Activated T-helper 2 cell treated with anti-CD3 and anti-CD28 coated beads, Interferon-gamma antibody, Interleukin-2, Interleukin-4, amounts not matched to agents 10 μg/mL and 5 μg/mL and 100 μg/mL, durations not matched to agents 14 hours and 24 hours and 36 hours (primary cell): ENCODE results near the gene RIC8A. TPM values are rescaled to one million over a fixed set of nuclear protein-coding genes. Genes with fewer than 3 reads are reported as not detected.
A peak's percentile ranks its signal among the peaks of the same experiment; 100 is the strongest.
"Not testable (repeated sequence)": the region's sequence is repeated elsewhere in the genome, so short reads cannot be mapped to it uniquely, and the experiment has no call there.

Experiments used
- DNase-seq: peaks from one replicate; pipeline ENCODE4 v3.0.0; 2021; ENCODE audit warnings: low spot score
- H3K27ac Mint-ChIP-seq: one replicate; pipeline ENCODE4 v1.8.0; 2021; ENCODE audit warnings: mixed read lengths
- H3K27me3 Mint-ChIP-seq: one replicate; pipeline ENCODE4 v1.8.0; 2021; ENCODE audit warnings: low read depth, mixed read lengths
- H3K36me3 Mint-ChIP-seq: one replicate; pipeline ENCODE4 v1.8.0; 2021; ENCODE audit warnings: low read depth, mixed read lengths
- H3K4me1 Mint-ChIP-seq: one replicate; pipeline ENCODE4 v1.8.0; 2021; ENCODE audit warnings: low read depth, mixed read lengths
- H3K4me3 Mint-ChIP-seq: one replicate; pipeline ENCODE4 v1.8.0; 2021; ENCODE audit warnings: low read depth, mild to moderate bottlenecking, moderate library complexity, mixed read lengths
- H3K9me3 Mint-ChIP-seq: one replicate; pipeline ENCODE4 v1.8.0; 2021; ENCODE audit warnings: mixed read lengths
- intact Hi-C: fragments of 100-400 bp; cut with micrococcal nuclease; formaldehyde crosslinking; loops from one replicate; pipeline ENCODE4 v1.15.1; 2023
- total RNA-seq: library from RNA; stranded (reverse); gene quantifications from 2 replicates; pipeline ENCODE4 v1.2.3, GENCODE V29; 2022

The RIC8A gene
- 109 and 110 TPM in 2 replicates for total RNA-seq

DNA sequence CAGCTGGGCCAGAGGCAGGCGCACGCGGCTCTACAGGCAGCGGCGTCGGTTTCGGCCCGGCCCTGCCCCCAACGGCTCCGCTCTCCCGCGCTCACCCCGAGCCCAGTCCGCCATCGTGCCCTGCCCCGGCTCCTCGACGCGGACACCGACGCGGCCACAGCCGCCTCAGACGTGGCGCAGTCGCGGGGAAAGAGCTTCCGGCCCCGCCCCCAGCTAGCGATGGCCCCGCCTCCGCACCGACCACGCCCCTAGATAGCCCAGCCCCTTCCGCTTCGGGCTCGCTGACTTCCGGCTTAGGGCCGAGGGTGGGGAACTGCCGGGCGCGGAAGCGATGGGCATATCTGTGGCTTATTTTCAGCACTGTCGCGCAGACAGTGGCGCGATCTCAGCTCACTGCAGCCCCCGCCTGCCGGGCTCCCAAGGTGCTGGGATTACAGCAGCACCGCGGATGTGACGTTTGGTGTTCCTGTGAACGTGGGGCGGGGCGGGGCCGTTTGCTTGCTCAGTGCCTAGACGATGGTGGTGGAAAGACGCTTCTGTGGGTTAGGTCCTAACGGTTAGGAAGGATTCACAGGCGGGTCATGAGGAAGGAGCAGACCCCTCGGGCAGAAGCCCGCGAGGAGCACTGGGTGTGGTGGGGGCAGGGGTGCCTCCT lies at the start of gene RIC8A, which contains the start of gene BET1L:
Gene RIC8A (plus strand): TSS at position 501 of the 655 bp plus-strand sequence. CDS start 1,147 bp downstream, outside the sequence.
Gene BET1L (minus strand): TSS at position 192 of the 655 bp plus-strand sequence. CDS start 78 bp downstream, at position 114.
- Mint-ChIP-seq H3K36me3 (peaks cover 76% of the 10 kb centered on the region), H3K4me3 (peak within 1 kb of the TSS; percentile 100), H3K27ac (peak within 1 kb of the TSS; percentile 100), H3K27me3 (no peaks in the 10 kb centered on the region), H3K4me1 (peaks cover 26% of the 10 kb centered on the region), H3K9me3 (no peaks in the 10 kb centered on the region)
- DNase-seq = peak; percentile 98
- intact Hi-C loops = loop anchor here (1.0 to 5.0 kb wide), 6 partner anchors 29 to 610 kb away; partner anchors contain the start of genes IFITM1, PNPLA2, PSMD13 and RNH1

DNA sequence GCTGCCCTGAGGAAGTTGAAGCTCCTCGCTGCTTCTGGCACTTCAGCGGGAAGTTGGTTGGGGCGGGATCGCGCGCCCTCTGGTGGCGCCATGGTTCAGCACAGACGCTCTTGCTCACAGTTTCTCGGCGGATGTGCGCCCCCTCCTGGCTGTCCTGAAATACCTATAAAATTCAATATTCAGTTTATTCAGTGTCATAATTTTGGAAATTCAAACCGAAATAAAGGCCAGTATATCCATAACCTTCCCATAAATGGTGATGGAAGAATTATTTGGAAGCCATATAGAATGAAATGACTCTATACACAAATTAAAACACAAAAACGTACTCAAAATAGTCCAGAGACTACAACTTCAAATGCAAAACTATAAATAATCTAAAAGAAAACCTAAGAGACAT lies 27.3 kb upstream of the RIC8A start:
- H3K36me3 Mint-ChIP-seq, H3K9me3 Mint-ChIP-seq: not testable (repeated sequence)

DNA sequence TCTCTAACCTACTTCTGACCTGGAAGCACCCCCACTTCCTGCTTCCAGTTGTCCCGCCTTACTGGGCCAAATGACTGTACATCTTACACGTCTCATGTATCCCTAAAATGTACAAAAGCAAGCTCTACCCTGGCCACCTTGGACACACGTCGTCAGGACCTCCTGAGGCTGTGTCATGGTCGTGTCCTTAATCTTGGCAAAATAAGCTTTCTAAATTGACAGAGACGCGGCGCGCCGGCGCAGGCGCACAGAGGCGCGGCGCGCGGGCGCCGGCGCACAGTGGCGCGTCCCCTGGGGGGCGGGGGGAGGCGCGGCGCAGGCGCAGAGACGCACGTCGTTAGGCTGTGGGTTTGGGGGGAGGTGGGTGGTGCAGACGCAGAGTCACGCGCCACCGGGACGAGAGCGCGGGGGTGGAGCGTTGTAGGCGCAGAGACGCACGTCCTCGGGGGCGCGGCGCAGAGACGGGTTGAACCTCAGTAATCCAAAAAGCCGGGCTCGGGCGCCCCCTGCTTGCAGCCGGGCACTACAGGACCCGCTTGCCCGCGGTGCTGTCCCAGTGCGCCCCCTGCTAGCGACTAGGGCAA lies 18.2 kb upstream of the RIC8A start:
- H3K36me3 Mint-ChIP-seq, intact Hi-C loops, DNase-seq, H3K9me3 Mint-ChIP-seq, H3K4me1 Mint-ChIP-seq, H3K27ac Mint-ChIP-seq, H3K27me3 Mint-ChIP-seq, H3K4me3 Mint-ChIP-seq: not testable (repeated sequence)

More for the DNA sequence above, 27.3 kb upstream of the RIC8A start:
- H3K27ac Mint-ChIP-seq, H3K27me3 Mint-ChIP-seq, H3K4me3 Mint-ChIP-seq, DNase-seq, H3K4me1 Mint-ChIP-seq, intact Hi-C loops: not testable (repeated sequence)

DNA sequence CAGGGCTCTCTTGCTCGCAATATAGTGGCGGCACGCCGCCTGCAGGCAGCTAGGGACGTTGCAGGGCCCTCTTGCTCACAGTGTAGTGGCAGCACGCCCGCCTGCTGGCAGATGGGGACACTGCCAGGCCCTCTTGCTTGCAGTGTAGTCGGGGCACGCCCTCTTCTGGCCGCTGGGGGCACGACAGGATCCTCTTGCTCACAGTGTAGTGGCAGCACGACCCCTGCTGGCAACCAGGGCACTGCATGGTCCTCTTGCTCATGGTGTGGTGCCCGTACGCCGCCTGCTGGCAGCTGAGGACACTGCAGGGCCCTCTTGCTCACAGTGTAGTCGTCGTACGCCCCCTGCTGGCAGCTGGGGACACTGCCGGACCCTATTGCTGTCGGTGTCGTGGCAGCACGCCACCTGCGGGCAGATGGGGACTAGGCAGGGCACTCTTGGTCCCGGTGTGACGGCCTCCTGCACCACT lies 17.6 kb upstream of the RIC8A start:
- peak; percentile 28 for DNase-seq
- H3K9me3 Mint-ChIP-seq, H3K36me3 Mint-ChIP-seq, intact Hi-C loops, H3K27me3 Mint-ChIP-seq, H3K4me3 Mint-ChIP-seq, H3K27ac Mint-ChIP-seq, H3K4me1 Mint-ChIP-seq: not testable (repeated sequence)

DNA sequence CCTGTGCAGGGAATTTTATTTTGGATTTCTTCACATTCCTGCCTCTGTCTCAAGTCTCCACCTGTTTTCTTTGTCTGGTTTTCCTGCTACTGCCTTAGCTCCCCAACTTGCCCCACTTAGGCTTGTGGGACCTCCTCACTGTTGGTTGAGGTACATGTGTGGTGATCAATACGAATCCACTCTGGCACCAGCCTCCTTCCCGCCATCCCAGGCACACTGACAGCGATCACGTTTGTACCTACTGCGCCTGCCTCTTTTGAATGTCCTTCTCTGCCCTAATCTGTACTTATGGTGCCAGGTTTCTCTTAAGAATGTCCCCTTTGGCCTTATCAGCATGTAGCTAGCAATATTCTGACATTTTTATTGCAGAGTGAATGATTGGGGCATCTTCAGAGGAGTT lies 17.0 kb upstream of the RIC8A start:
- H3K27me3 Mint-ChIP-seq, H3K4me3 Mint-ChIP-seq, H3K27ac Mint-ChIP-seq, H3K4me1 Mint-ChIP-seq, intact Hi-C loops, H3K9me3 Mint-ChIP-seq, H3K36me3 Mint-ChIP-seq: not testable (repeated sequence)
- DNase-seq = peak; percentile 8

DNA sequence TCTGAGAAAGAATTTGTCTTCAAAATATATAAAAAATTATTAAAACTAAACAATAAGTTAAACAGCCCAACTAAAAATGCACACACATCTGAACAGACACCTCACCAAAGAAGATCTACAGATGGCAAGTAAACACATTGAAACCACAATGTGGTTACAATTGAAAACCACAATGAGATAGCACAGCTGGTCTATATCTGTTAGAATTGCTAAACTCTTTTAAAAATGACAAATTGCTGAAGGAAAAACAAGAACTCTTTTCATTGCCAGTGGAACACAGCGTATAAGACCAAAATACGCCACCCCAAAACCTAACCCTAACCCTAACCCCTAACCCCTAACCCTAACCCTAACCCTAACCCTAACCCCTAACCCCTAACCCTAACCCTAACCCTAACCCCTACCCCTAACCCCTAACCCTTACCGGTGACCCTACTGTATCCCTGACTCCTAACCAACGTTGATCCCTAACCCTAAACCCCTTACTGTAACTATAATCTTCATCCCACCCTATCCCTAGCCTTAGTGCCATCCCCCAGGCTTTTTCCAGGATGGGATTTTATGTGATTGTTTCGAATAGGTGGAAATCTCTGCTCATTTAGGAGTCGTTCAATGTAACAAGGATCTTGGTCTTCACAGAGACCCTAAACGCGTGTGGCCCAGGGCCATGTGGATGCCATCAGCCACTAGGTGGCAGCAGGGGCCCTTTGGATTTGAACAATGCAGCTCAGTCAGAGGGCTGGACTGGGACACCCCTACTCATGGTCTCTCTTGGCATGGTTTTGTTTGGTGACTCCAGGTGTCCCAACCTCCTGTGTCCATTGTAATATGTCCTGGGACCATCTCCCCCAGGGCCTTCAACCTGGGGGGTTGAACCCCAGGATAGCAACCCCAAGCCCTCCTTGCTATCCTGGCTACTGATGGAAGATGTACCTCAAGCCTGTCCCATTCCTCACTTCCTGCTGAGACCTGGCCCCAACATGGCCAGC lies 15.7 kb upstream of the RIC8A start:
- H3K9me3 Mint-ChIP-seq, H3K4me1 Mint-ChIP-seq, H3K27me3 Mint-ChIP-seq, H3K36me3 Mint-ChIP-seq, intact Hi-C loops, H3K4me3 Mint-ChIP-seq: not testable (repeated sequence)
- peak; percentile 49 for DNase-seq
- peak overlapping the region; percentile 60 for H3K27ac Mint-ChIP-seq

DNA sequence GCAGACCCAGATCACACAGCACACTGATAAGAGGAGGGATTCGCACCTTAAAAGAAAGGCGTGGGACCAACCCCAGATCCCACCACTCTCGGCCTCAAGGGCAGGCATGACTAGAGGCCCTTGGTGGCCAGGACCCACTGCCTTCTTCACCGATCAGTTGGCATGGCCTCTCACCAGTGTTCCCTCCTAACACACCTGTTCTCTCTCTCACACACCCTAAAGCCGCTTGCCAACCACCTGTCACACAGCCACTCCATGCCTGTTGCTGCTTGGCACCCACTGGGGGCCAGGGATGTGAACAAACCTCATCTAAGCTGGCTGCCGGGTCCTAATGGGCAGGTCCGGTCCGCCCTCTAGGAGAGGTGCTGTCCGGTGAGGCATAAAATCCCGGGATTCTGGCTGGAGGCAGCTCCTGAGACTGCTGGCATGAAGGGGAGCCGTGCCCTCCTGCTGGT lies 14.8 kb upstream of the RIC8A start, which contains the start of gene SCGB1C1:
Gene SCGB1C1 (plus strand): TSS at position 405 of the 455 bp plus-strand sequence. CDS start 22 bp downstream, at position 427.
- H3K36me3 Mint-ChIP-seq, DNase-seq, H3K27ac Mint-ChIP-seq, H3K27me3 Mint-ChIP-seq, intact Hi-C loops, H3K4me1 Mint-ChIP-seq, H3K9me3 Mint-ChIP-seq, H3K4me3 Mint-ChIP-seq: not testable (repeated sequence)

DNA sequence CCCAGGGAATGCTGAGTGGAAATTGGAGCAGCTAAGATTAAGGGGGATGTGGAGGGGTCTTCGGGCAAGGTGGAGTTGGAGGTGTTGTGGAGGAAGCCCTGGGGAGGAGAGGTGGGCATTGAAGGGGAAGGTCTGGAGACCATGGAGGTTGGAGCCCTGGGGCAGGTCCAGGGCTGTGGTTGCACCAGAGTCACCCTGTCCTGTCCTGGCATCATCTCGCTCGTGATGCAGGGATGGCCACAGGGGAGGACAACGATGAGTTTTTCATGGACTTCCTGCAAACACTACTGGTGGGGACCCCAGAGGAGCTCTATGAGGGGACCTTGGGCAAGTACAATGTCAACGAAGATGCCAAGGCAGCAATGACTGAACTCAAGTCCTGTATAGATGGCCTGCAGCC lies 14.0 kb upstream of the RIC8A start:
- H3K4me3 Mint-ChIP-seq, H3K27ac Mint-ChIP-seq, H3K27me3 Mint-ChIP-seq, H3K4me1 Mint-ChIP-seq, H3K36me3 Mint-ChIP-seq, intact Hi-C loops, H3K9me3 Mint-ChIP-seq: not testable (repeated sequence)
- DNase-seq = peak; percentile 8

DNA sequence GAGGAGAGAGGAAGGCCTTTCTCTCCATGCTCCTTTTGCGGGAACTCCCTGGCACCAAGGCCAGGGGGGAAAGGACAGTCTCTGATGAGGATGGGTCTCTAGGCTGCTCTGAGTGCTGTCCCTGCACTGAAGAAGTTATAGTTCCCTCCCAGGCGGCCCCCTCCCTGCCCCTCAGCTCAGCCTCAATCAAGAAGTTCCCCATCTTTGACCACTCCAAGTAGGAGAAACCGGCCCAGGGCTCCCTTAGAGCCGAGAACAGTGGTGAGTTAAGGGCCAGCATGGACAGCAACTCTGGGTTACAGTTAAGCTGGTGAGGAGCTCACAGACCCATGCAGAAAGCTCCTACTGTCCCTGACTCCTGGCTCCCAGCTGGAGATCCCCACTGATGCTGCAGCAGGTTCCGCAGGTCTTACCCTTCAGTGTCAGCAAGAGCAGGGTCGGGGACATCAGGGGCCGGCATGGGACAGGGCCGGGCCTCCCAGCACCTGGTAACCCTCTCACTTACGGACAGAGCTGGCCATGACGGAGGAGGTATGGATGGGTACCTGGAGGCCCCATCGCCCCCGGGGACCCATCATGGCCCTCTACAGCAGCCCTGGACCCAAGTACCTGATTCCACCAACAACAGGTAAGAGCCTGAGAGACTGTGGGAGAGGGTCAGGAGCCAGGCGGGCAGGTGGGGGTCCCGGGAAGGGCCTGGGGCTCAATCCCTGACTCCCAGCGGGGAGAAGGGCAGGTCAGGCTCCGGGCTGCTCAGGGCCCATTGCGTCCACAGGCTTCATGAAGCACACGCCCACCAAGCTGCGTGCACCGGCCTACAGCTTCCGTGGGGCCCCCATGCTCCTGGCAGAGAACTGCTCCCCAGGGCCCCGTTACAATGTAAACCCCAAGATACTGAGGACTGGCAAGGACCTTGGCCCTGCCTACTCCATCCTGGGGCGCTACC lies 10.4 kb upstream of the RIC8A start:
- DNase-seq = peak; percentile 8
- Mint-ChIP-seq H3K27ac (no peak overlapping the region), H3K27me3 (no peaks in the 10 kb centered on the region), H3K36me3 (peaks cover 9% of the 10 kb centered on the region), H3K4me3 (no peak overlapping the region), H3K9me3 (no peaks in the 10 kb centered on the region), H3K4me1 (peaks cover 12% of the 10 kb centered on the region)
- intact Hi-C loops = no loop called here

DNA sequence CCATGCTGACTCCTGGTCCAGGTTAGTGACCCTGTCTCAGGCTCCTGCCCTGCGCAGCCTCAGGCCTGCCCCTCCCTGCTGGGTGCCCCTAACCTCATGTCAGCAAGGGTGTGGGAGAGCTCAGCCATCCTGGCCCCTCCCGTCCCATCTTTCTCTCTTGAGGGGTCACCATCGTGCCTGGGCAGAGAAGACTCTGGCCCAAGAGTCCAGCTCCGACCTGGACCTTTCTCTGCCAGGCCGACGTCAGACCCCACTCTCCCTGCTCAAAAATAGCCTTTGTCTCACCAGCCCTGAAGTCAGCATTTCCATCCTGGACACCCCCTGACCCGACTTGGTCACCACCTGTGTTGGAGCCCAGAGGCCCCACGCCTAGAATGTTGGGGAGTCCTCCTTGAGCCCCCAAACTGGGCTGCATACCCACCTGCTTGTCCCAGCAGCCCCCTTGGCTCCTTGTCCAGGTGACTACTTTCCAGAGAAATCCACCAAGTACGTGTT lies 9.7 kb upstream of the RIC8A start:
- H3K4me1 Mint-ChIP-seq = peaks cover 17% of the 10 kb centered on the region
- no peak overlapping the region for H3K4me3 Mint-ChIP-seq
- no peak overlapping the region for H3K27ac Mint-ChIP-seq
- peaks cover 14% of the 10 kb centered on the region for H3K36me3 Mint-ChIP-seq
- no peak for DNase-seq
- intact Hi-C loops = no loop called here
- H3K27me3 Mint-ChIP-seq = no peaks in the 10 kb centered on the region
- H3K9me3 Mint-ChIP-seq = no peaks in the 10 kb centered on the region

DNA sequence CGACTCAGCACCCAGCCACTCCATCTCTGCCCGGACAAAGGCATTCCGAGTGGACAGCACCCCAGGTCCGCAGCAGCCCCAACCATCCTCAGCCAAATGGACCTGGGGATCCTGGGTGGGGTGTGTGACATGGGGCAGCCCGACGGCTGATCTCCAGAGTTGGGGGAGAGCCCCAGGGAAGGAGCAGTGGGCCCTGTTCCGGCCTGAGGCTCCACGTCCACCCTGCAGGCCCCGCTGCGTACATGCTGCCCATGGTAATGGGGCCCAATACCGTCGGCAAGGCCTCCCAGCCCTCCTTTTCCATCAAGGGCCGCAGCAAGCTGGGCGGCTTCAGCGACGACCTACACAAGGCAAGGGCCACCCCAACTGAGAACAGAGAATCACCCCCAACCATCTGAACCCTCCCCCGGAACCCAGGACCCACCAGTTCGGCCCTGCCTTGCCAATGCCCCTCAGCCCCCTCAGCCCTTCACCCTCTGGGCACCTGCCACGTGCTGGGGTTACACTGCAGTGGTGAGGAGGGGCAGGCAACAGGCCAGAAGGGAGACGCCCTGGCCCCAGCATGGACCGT lies 9.2 kb upstream of the RIC8A start:
- peak; percentile 8 for DNase-seq

More for the DNA sequence above, 9.2 kb upstream of the RIC8A start:
- Mint-ChIP-seq H3K9me3 (no peaks in the 10 kb centered on the region), H3K36me3 (peaks cover 19% of the 10 kb centered on the region), H3K4me1 (peaks cover 22% of the 10 kb centered on the region), H3K27me3 (no peaks in the 10 kb centered on the region), H3K27ac (no peak overlapping the region), H3K4me3 (no peak overlapping the region)
- intact Hi-C loops = no loop called here
